HepG2 (cell line): ENCODE results near the gene ABHD4. TPM values are rescaled to one million over a fixed set of nuclear protein-coding genes. Genes with fewer than 3 reads are reported as not detected.

Experiments used
- HDAC1 ChIP-seq: sonication (generic); formaldehyde crosslinking; IDR thresholded peaks from 2 replicates; pipeline ENCODE4 v1.5.1; 2020; ENCODE audit warnings: mild to moderate bottlenecking, missing genetic modification reagents
- HNF1B ChIP-seq: sonication (generic); formaldehyde crosslinking; IDR thresholded peaks from 2 replicates; pipeline ENCODE4 v1.5.1; 2020; ENCODE audit warnings: mild to moderate bottlenecking, moderate library complexity, missing genetic modification reagents
- HNF4A ChIP-seq: sonication (generic); formaldehyde crosslinking; IDR thresholded peaks from 2 replicates; pipeline ENCODE4 v1.4.0; 2020; ENCODE audit warnings: missing genetic modification reagents
- NR2F1 ChIP-seq, 2 experiments: fragments of 450-650 bp in 1 of 2; formaldehyde crosslinking in 1 of 2; IDR thresholded peaks; 2 replicates each; pipeline versions ENCODE4 v1.5.0 to v1.6.1; 2016 to 2020; ENCODE audit warnings: mild to moderate bottlenecking in 1 of 2, missing compliant biosample characterization in 1 of 2, missing genetic modification reagents in 1 of 2, moderate library complexity in 1 of 2
- POLR2AphosphoS5 ChIP-seq: IDR thresholded peaks from 2 replicates; pipeline ENCODE4 v1.6.1; 2012; ENCODE audit warnings: low read depth, low read length
- SNAPC2 ChIP-seq: sonication (generic); formaldehyde crosslinking; IDR thresholded peaks from 2 replicates; pipeline ENCODE4 v1.8.1; 2022; ENCODE audit warnings: mild to moderate bottlenecking, missing genetic modification reagents
- SP4 ChIP-seq: sonication (generic); formaldehyde crosslinking; IDR thresholded peaks from 2 replicates; pipeline ENCODE4 v1.8.1; 2023; ENCODE audit warnings: mild to moderate bottlenecking, missing genetic modification reagents
- ZFX ChIP-seq: sonication (generic); formaldehyde crosslinking; IDR thresholded peaks from 2 replicates; pipeline ENCODE4 v1.4.0; 2020; ENCODE audit warnings: mild to moderate bottlenecking, low read depth, missing genetic modification reagents, moderate library complexity
- ZMAT5 ChIP-seq: sonication (generic); formaldehyde crosslinking; IDR thresholded peaks from 2 replicates; pipeline ENCODE4 v1.5.0; 2020; ENCODE audit warnings: mild to moderate bottlenecking, low read depth, missing genetic modification reagents, borderline replicate concordance
- ZNF451 ChIP-seq: sonication (generic); formaldehyde crosslinking; IDR thresholded peaks from 2 replicates; pipeline ENCODE4 v1.5.0; 2020; ENCODE audit warnings: mild to moderate bottlenecking, missing genetic modification reagents
- ZNF792 ChIP-seq: IDR thresholded peaks from 2 replicates; pipeline ENCODE4 v1.6.1; 2016
- polyA plus RNA-seq, 8 experiments: library from polyadenylated mRNA; depleted of rRNA in 3 of 8; stranded (reverse) in 7 of 8; unstranded in 1 of 8; fragments of >200 nt; fragmentation: Illumina TruSeq in 4 of 8; extraction: Trizol in 4 of 8; gene quantifications; 2 replicates each; pipeline versions ENCODE4 v1.2.1 to v1.2.3, GENCODE V29; 2011 to 2016; ENCODE audit warnings: low read depth in 4 of 8, missing spikeins in 1 of 8, mixed read lengths in 1 of 8; ENCODE audit not compliant: insufficient read depth in 1 of 8
- total RNA-seq, 5 experiments: library from RNA; depleted of rRNA; stranded (reverse); fragments of >200 nt; fragmentation: Illumina TruSeq; extraction: Trizol; gene quantifications; 2 replicates each; pipeline ENCODE4 v1.2.3, GENCODE V29; 2016; ENCODE audit warnings: low read depth in 1 of 5
- TF ChIP-seq, protein P1 (sequence below): IDR thresholded peaks from 2 replicates; pipeline ENCODE4 v1.6.1; 2016; ENCODE audit warnings: low read depth, missing genetic modification reagents, missing compliant biosample characterization
- TF ChIP-seq, protein P2 (sequence below): sonication (generic); formaldehyde crosslinking; IDR thresholded peaks from 2 replicates; pipeline ENCODE4 v1.5.0; 2020; ENCODE audit warnings: mild to moderate bottlenecking, missing genetic modification reagents, moderate library complexity
- TF ChIP-seq, protein P3 (sequence below): sonication (generic); formaldehyde crosslinking; IDR thresholded peaks from 2 replicates; pipeline ENCODE4 v1.4.0; 2020; ENCODE audit warnings: mild to moderate bottlenecking, low read depth, missing genetic modification reagents

Gene ABHD4
- total and polyA plus RNA-seq, 2 of the 13 experiments (the other 11 are each of a cell fraction or from before 2014, with no cell fraction given) = 16.1 to 47.5 TPM

DNA sequence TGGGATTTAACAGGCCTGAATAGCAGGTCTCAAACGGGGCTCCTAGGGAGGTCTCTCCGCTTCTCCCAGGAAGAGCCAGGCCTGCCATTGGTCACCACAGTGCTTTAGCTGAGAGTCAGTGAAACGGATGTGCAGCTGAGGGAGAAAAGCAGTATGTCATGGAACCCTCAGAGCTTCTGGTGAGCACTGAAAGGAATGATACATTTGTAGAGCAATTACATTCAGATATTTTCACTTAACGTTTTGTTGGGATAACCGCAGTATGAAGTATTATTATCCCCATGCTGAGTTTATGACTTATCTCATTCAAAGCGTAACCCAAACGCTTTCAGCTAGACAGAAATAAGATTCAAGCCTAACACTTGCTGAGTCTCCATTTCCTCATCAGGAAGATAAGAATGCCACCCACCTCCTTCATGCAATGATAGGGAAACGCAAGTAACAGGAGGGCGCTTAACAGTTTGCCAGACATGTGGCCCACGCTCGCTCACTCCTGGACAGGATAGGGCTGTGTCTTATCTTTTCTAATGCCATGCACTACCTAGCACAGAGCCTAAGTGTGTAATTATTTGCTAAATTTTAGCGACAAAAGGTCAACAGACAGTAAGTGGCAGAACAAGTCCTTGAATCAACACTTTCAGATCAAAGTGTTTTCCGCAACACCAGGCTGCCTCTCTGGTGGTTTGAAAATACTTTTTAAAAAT is 37.3 kb upstream of the ABHD4 start (continued):
- peak; percentile 73; the same call in 1 of the 2 replicates for TF ChIP-seq SNAPC2
- TF ChIP-seq, protein P1, sequence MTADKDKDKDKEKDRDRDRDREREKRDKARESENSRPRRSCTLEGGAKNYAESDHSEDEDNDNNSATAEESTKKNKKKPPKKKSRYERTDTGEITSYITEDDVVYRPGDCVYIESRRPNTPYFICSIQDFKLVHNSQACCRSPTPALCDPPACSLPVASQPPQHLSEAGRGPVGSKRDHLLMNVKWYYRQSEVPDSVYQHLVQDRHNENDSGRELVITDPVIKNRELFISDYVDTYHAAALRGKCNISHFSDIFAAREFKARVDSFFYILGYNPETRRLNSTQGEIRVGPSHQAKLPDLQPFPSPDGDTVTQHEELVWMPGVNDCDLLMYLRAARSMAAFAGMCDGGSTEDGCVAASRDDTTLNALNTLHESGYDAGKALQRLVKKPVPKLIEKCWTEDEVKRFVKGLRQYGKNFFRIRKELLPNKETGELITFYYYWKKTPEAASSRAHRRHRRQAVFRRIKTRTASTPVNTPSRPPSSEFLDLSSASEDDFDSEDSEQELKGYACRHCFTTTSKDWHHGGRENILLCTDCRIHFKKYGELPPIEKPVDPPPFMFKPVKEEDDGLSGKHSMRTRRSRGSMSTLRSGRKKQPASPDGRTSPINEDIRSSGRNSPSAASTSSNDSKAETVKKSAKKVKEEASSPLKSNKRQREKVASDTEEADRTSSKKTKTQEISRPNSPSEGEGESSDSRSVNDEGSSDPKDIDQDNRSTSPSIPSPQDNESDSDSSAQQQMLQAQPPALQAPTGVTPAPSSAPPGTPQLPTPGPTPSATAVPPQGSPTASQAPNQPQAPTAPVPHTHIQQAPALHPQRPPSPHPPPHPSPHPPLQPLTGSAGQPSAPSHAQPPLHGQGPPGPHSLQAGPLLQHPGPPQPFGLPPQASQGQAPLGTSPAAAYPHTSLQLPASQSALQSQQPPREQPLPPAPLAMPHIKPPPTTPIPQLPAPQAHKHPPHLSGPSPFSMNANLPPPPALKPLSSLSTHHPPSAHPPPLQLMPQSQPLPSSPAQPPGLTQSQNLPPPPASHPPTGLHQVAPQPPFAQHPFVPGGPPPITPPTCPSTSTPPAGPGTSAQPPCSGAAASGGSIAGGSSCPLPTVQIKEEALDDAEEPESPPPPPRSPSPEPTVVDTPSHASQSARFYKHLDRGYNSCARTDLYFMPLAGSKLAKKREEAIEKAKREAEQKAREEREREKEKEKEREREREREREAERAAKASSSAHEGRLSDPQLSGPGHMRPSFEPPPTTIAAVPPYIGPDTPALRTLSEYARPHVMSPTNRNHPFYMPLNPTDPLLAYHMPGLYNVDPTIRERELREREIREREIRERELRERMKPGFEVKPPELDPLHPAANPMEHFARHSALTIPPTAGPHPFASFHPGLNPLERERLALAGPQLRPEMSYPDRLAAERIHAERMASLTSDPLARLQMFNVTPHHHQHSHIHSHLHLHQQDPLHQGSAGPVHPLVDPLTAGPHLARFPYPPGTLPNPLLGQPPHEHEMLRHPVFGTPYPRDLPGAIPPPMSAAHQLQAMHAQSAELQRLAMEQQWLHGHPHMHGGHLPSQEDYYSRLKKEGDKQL (CRISPR knock-in tag) = peak; percentile 90
- 0 out of 2 replicates have a peak, but pooled peaks have one; percentile 27 for TF ChIP-seq POLR2AphosphoS5
- TF ChIP-seq ZNF792 (CRISPR knock-in tag) = peak; percentile 78; the same call in 1 of the 2 replicates
- peak; percentile 88 for TF ChIP-seq HDAC1 (CRISPR knock-in tag)
- TF ChIP-seq ZFX (CRISPR knock-in tag) = peak; percentile 37; the same call in 1 of the 2 replicates
- TF ChIP-seq HNF1B (CRISPR knock-in tag) = 0 out of 2 replicates have a peak, but pooled peaks have one; percentile 37
- TF ChIP-seq, protein P2, sequence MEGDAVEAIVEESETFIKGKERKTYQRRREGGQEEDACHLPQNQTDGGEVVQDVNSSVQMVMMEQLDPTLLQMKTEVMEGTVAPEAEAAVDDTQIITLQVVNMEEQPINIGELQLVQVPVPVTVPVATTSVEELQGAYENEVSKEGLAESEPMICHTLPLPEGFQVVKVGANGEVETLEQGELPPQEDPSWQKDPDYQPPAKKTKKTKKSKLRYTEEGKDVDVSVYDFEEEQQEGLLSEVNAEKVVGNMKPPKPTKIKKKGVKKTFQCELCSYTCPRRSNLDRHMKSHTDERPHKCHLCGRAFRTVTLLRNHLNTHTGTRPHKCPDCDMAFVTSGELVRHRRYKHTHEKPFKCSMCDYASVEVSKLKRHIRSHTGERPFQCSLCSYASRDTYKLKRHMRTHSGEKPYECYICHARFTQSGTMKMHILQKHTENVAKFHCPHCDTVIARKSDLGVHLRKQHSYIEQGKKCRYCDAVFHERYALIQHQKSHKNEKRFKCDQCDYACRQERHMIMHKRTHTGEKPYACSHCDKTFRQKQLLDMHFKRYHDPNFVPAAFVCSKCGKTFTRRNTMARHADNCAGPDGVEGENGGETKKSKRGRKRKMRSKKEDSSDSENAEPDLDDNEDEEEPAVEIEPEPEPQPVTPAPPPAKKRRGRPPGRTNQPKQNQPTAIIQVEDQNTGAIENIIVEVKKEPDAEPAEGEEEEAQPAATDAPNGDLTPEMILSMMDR (CRISPR knock-in tag) = peak; percentile 19; the same call in 1 of the 2 replicates
- TF ChIP-seq, protein P3, sequence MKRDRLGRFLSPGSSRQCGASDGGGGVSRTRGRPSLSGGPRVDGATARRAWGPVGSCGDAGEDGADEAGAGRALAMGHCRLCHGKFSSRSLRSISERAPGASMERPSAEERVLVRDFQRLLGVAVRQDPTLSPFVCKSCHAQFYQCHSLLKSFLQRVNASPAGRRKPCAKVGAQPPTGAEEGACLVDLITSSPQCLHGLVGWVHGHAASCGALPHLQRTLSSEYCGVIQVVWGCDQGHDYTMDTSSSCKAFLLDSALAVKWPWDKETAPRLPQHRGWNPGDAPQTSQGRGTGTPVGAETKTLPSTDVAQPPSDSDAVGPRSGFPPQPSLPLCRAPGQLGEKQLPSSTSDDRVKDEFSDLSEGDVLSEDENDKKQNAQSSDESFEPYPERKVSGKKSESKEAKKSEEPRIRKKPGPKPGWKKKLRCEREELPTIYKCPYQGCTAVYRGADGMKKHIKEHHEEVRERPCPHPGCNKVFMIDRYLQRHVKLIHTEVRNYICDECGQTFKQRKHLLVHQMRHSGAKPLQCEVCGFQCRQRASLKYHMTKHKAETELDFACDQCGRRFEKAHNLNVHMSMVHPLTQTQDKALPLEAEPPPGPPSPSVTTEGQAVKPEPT (CRISPR knock-in tag) = no peak
- TF ChIP-seq HNF4A (CRISPR knock-in tag) = peak; percentile 66
- TF ChIP-seq ZMAT5 (CRISPR knock-in tag) = no peak
- 0 out of 2 replicates have a peak, but pooled peaks have one; percentile 24 for TF ChIP-seq ZNF451
- peak; percentile 69; the same call in 1 of the 2 replicates for TF ChIP-seq SP4 (CRISPR knock-in tag)
- peak in 1 of 2 experiments; percentile 57; a peak in 1 of 4 replicates for TF ChIP-seq NR2F1 (CRISPR knock-in tag; IDR thresholded peaks at IDR 0.05)
